Kasumi-1 (cell line): ENCODE data around the gene KRT84.

ENCODE experiments used
- DNase-seq, 2 experiments: peaks; one replicate each; lab custom pipeline; 2025; lab: John Stamatoyannopoulos, UW

The KRT84 gene

DNA sequence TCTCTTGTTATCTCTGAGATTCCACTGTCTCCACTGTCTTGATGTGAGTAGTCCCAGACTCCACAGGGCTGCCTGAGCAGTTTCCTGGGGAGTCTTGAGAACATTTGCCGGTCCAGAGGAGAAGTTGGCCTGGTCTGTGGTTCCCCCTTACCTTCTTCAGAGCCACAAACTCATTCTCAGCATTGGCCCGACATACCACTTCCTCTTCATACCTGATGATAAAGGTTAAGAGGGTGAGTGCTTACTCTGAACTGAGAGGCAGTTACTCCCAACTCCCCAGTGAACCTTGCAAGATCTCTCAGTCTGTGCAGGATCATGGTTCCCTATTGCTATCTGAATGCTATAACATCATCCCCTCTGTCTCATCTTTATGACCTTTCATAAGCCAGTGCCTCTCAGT lies 2.6 kb downstream of the KRT84 start:
- DNase-seq = no peak

DNA sequence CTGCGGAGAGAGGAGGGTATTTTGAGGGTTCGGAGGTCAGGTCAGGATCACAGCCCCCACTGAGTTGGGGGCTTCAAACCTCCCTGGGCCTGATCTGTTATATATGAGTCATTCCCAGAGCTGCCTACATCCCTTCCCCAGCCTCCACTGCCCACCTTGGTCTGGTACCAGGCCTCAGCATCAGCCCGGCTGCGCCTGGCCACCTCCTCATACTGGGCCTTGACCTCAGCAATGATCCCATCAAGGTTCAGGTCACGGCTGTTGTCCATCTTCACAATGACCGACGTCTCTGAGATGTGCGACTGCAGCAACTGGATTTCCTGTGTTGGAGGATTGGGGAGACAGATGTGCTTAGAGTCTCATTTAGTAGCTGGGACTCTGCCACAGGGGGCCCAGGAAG lies 4.2 kb downstream of the KRT84 start:
- no peak for DNase-seq

- peak; percentile 0 to 1 for DNase-seq
Observed at GRCh38 chr12:52380271-52380694, 5.2 kb downstream of the KRT84 start.

- no peak for DNase-seq
Observed at GRCh38 chr12:52379536-52379935, 5.9 kb downstream of the KRT84 start.

GRCh38 chr12:52378091-52378490 lies 7.4 kb downstream of the KRT84 start:
- no peak for DNase-seq

DNA sequence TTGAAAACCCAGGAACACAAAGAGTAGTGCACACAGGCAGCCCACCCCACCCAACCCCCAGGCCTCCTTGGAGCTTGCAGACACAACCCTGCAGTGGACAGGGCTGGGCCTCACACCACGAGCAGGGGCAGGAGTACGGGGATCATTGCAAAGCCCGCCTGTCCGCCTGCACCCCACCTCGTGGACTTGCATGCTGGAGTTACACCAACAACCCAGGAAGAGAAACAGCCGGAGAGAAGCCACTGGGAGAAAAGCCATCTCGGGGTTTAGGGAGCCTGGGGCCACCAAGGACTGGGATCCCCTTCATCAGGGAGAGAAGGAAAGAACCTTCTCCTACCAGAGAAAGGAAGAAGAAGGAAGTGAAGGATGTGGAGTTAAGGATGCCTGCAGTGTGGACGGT lies 8.2 kb downstream of the KRT84 start:
- no peak for DNase-seq

DNA sequence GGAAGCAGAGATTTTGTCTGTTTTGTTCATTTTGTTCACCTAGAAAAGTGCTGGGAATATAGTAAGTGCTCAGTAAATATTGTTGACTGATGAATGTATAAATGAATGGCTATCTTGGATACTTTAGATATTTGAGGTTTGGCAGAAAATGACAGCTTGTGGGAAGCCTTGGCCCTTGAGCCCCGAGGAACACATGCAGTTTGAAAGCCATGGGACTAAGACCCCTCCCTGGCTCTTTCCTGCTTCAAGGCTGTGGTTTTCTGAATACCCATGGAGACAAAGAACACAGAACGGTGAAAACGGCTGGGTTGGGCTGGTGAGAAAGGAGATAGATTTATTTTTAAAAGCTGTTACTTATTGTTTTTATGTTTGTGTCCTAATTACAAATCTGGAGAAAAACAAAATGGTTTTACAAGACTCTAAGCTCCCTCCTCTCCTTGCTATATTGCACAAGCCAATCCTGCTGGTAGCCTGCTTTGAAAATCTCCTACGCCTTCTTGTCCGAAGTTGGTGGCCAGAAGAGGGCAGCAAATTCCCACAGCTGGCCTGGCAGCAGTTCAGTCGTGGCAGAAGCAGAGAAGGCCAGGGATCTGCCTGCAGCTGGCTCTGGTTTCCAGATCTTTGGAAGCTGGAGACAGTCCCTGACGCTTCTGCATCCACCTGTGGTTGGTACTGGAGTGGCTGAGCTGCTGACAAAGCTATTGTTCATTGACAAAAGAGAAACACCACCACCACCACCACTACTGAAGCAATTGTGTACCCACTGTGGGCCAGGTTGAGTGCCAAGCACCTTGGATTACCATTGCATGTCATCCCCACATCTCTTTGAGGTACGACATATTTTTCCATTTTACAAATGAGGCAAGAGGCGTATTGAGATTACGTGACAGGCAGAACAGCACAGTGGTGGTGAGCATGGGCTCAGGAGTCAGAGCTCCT lies 13.0 kb downstream of the KRT84 start:
- peak; percentile 60 to 72 for DNase-seq

GRCh38 chr12:52371716-52372115 lies 13.7 kb downstream of the KRT84 start:
- no peak for DNase-seq

- no peak for DNase-seq
Observed at GRCh38 chr12:52370926-52371608, 14.4 kb downstream of the KRT84 start.

GRCh38 chr12:52369809-52370208 lies 15.6 kb downstream of the KRT84 start:
- DNase-seq = no peak

DNA sequence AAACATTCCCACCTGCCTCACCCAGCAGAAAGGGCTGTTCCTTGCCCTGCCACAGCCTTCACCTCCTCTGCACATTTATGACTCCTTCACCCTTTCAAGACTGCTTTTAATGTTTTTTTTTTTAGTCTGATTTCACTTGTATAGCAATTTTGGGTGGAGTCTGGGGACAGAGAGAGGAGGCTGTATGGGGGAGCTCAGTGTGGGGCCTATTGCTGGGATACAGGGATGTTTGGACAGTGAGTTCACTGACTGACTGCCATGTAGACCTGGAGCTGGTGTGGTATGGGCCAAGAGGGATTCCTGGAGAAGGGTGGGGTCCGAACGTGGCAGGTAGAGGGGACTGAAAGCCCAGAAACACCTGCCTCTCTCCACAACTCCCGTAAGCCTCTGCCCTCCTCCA lies 16.2 kb downstream of the KRT84 start:
- DNase-seq = no peak

GRCh38 chr12:52368508-52368907 lies 16.9 kb downstream of the KRT84 start:
- DNase-seq = no peak

DNA sequence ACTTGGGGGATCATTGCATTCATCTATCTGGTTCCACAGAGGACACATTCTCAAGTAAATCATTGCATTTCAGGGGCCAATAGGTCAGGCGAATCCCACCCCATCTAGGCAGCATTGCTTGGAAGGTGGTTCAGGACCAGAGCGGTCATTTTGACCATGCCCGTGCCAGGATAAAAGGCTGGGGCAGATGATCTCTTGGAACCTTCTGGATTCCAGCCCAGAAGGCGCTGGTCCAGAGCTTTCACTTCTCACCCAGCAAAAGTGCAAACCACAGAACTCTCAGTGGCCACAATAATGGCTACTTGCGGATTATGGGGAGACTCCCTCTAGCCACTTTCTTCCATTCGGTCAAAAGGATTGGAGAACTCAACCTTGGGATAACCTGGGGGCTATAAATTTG lies 17.6 kb downstream of the KRT84 start:
- no peak for DNase-seq

DNA sequence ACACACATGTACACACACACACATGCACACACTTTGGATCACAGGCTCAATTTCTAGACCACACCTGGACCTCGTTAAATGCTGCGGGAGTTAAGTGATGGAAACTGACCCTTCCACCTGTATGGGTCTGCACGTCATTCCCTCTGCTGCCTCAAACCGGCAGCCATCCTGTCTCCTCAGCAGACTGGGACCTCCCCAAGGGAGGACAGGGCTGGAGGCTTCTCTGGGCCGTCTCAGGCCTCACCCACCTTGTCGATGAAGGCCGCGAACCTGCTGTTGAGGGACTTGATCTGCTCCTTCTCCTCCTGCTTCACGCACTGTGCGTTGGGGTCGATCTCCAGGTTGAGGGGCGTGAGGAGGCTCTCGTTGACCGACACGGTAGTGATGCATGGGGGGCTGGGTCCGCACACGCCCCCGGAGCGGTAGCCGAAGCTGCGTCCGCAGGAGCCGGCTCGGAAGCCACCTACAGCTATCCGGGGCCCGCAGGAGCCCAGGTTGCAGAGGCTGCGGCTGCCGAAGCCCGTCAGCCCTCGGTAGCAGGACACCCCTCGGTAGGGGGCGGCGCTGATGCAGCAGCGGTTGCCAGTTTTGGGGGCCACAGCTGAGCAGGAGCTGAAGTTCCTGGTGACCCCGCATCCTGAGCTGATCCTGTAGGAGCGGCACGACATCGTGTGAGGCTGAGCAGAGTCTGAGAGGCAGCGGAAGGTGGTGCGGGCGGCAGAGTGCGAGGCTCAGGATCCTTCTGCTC lies 18.5 kb downstream of the KRT84 start, which contains the start of gene KRT85:
Gene KRT85 (minus strand): TSS at position 744 of the 748 bp plus-strand sequence. CDS start 76 bp downstream, at position 668.
- no peak for DNase-seq

DNA sequence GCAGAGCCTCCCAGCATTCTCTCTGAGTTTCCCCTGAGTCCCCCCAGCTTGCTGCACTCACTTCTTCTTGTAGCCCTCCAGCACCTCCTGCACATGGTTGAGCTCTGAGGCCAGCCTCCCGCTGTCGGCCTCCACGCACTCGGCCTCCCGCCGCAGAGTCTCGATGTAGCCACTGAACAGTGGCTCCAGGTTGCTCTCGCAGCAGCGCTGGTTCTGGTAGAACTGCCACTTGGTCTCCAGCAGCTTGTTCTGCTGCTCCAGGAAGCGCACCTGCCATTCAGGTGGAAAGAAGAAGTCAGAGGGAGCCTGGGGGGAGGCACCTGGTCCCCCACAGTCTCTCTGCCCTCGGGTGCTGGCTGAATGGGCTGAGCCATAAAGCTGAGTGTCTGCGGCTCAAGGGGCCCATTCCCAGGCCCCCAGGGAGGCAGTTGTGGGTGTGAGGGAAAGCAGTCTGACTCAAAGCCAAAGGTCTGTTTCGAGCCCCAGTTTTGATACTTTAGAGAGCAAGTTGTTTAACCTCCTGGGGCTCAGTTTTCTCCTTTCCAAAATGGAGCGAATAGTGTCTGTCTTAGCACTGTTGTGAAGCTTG lies 20.5 kb downstream of the KRT84 start:
- no peak for DNase-seq

DNA sequence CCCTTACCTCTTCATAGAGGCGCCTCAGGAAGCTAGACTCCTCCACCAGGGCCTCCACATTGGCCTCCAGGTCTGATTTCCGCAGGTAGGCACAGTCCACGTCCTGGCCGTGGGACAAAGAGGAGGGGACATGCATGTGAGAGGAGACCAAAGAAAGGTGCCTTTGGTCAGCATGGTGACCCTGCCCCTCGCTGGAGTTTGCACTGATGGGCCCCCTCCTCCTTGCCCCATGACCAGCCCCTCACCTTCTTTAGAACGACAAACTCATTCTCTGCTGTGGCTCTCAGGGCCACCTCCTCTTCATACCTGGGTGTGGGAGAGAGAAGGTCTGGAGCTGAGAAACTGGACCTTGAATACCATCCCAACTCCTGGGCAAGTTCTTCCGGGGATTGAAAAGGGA lies 21.4 kb downstream of the KRT84 start:
- no peak for DNase-seq

DNA sequence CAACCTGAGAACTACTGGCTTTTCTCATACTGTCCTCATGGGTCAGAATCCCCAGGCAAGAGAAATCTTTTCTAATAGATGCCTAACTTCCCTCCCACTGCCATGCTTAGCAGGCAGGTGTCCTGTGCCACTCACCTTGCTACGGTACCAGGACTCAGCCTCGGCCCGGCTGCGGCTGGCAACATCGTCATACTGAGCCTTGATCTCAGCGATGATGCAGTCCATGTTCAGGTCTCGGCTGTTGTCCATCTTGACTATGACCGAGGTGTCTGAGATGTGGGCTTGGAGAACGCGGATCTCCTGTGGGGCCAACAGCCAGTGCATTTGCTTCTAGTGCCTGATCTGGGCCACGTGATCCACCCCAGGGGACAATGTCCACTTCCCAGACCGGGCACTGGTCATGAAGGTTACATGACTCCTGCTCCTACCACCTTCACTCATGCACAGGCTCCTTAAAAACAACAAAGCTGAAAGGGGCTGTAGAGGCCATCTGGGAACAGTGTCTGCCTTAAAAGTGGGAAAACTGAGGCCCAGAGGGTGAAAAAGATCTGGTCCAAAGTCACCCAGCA lies 22.3 kb downstream of the KRT84 start:
- DNase-seq = no peak

- no peak for DNase-seq
Observed at GRCh38 chr12:52362118-52362726, 23.2 kb downstream of the KRT84 start.

GRCh38 chr12:52361553-52361952 lies 23.9 kb downstream of the KRT84 start:
- no peak for DNase-seq

GRCh38 chr12:52360663-52361271 lies 24.7 kb downstream of the KRT84 start:
- no peak for DNase-seq
